A549 (cell line): ENCODE results near the gene FUCA2.

Experiments
- CBX8 ChIP-seq: fragments of 200-600 bp; sonication (generic); IDR thresholded peaks from 2 replicates; pipeline ENCODE4 v1.6.1; 2016
- CHD4 ChIP-seq: fragments of 200-600 bp; sonication (generic); IDR thresholded peaks from 2 replicates; pipeline ENCODE4 v1.6.1; 2016; ENCODE audit warnings: antibody characterized with exemption, mild to moderate bottlenecking, borderline replicate concordance
- JUN ChIP-seq, 2 experiments: fragments of >200 bp; sonication (Bioruptor Twin); formaldehyde crosslinking; IDR thresholded peaks; 2 replicates in 1 of 2; 3 replicates in 1 of 2; pipeline ENCODE4 v1.6.1; 2016 to 2017
- JUNB ChIP-seq: fragments of >200 bp; sonication (Bioruptor Twin); formaldehyde crosslinking; IDR thresholded peaks from 2 replicates; pipeline ENCODE4 v1.6.1; 2016
- NPAS2 ChIP-seq: fragments of 250-450 bp; sonication (Bioruptor Pico); IDR thresholded peaks from 2 replicates; pipeline ENCODE4 v1.8.0; 2022; ENCODE audit warnings: mild to moderate bottlenecking, moderate library complexity, borderline replicate concordance
- POLR2A ChIP-seq: IDR thresholded peaks from 2 replicates; pipeline ENCODE4 v1.6.1; 2012; ENCODE audit warnings: mild to moderate bottlenecking, low read length
- TF ChIP-seq, protein P1 (sequence below): fragments of 450-650 bp; IDR thresholded peaks from 2 replicates; pipeline ENCODE4 v1.6.1; 2014; ENCODE audit warnings: antibody characterized with exemption
- TF ChIP-seq, protein P2 (sequence below): fragments of >200 bp; sonication (Bioruptor Twin); formaldehyde crosslinking; IDR thresholded peaks from 3 replicates; pipeline ENCODE4 v1.5.1; 2016

GRCh38 chr6:143549949-143550268 lies 38.4 kb upstream of the FUCA2 start:
- TF ChIP-seq CHD4 (no peak), JUNB (no peak), JUN (IDR thresholded peaks at IDR 0.05) (no peak), POLR2A (no peak), NPAS2 (CRISPR knock-in tag) (no peak), CBX8 (no peak)
- TF ChIP-seq, protein P1, sequence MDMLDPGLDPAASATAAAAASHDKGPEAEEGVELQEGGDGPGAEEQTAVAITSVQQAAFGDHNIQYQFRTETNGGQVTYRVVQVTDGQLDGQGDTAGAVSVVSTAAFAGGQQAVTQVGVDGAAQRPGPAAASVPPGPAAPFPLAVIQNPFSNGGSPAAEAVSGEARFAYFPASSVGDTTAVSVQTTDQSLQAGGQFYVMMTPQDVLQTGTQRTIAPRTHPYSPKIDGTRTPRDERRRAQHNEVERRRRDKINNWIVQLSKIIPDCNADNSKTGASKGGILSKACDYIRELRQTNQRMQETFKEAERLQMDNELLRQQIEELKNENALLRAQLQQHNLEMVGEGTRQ, result no peak
- TF ChIP-seq, protein P2, sequence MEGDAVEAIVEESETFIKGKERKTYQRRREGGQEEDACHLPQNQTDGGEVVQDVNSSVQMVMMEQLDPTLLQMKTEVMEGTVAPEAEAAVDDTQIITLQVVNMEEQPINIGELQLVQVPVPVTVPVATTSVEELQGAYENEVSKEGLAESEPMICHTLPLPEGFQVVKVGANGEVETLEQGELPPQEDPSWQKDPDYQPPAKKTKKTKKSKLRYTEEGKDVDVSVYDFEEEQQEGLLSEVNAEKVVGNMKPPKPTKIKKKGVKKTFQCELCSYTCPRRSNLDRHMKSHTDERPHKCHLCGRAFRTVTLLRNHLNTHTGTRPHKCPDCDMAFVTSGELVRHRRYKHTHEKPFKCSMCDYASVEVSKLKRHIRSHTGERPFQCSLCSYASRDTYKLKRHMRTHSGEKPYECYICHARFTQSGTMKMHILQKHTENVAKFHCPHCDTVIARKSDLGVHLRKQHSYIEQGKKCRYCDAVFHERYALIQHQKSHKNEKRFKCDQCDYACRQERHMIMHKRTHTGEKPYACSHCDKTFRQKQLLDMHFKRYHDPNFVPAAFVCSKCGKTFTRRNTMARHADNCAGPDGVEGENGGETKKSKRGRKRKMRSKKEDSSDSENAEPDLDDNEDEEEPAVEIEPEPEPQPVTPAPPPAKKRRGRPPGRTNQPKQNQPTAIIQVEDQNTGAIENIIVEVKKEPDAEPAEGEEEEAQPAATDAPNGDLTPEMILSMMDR, result no peak
